HTERT RPE-1 (cell line): ENCODE results near the gene KCNK13.
"Not testable (repeated sequence)": the region's sequence is repeated elsewhere in the genome, so short reads cannot be mapped to it uniquely, and the experiment has no call there.

Source experiments
- in situ Hi-C: fragments of 300-500 bp; cut with MboI; formaldehyde crosslinking; loops from 4 replicates; pipeline ENCODE4 v1.14.3; 2020; ENCODE audit warnings: low sequenced_read_pairs

The KCNK13 gene

DNA sequence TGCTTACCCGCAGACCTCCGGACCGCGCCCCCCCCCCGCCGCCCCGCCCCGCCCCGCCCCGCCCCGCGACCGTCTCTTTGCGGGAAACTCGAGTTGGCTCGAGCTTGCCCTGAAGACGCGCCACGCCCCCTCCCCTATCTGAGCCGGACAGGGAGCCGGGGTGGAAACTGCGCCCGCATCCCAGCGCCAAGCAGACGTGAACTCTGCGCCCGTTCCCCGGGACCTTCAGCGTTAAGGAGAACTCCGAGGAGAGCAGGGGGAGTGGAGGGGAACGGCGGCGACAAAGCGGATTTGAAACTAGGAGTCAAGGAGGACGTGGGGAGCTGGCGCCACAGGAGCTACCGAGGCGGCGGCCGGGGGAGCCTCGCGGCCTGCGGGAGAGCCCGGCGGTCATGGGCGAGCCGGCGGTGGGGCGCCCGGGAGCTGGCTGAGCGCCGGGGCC, at the start of gene KCNK13:
TSS of gene KCNK13 (plus strand) at position 310 of the 442 bp plus-strand sequence. CDS start 212 bp downstream, outside the sequence.
- in situ Hi-C loops = no loop called here

GRCh38 chr14:90017371-90017770, 44.4 kb upstream of the KCNK13 start:
- in situ Hi-C loops = no loop called here

- in situ Hi-C loops = no loop called here
Measured at GRCh38 chr14:90019824-90020523, 41.8 kb upstream of the KCNK13 start.

DNA sequence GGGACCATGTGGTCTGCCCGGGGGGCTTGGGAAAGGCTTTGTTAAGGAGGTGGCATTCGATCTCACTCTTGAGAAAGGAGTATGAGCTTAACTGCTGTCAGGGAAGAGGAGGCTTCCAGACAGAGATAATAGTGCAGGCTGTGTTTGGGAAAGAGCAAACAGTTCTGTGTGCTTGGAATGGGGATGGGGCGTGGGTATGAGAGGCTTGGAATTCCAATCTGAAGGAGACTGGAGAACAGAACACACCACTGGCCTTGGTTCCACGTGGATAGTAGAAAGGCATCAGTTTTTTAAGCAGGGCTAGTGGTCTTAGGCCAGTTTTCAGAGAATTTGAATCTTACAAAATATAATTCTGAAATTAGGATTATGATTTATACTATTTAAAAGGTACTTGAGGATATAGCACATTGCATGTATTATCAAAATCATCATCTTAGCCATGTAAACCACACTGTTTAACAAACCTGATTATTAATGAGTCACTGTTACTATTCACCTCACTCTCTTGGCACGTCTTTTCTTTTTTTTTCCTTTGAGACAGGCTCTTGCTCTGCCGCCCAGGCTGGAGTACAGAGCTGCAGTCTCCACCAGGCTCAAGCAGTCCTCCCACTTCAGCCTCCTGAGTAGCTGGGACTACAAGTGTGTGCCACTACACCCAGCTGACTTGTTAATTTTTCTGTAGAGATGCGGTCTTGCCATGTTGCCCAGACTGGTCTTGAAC, 38.5 kb upstream of the KCNK13 start:
- in situ Hi-C loops = no loop called here

DNA sequence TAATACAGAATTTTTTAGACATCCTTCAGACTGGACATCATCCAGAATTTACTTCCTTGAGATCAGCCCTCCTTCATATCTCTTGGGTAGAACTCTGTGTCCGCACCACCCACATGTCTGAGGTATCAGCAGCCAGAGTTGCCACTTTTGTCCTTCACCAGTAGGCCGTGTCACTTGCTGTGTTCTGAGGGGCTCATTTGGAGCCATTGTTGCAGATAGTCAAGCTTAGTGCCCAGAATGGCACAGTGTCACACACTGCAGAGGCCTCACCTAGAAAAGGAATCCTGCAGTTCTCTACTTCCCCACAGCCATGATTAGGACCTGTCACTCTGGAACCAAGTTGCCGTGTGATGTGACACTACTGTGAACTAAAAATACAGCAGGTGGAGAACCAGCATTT, 36.9 kb upstream of the KCNK13 start:
- in situ Hi-C loops = no loop called here

DNA sequence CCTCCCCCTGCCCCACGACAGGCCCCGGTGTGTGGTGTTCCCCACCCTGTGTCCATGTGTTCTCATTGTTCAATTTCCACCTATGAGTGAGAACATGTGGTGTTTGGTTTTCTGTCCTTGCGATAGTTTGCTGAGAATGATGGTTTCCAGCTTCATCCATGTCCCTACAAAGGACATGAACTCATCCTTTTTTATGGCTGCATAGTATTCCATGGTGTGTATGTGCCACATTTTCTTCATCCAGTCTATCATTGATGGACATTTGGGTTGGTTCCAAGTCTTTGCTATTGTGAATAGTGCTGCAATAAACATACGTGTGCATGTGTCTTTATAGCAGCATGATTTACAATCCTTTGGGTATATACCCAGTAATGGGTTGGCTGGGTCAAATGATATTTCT, 35.2 kb upstream of the KCNK13 start:
- in situ Hi-C loops = not testable (repeated sequence)

DNA sequence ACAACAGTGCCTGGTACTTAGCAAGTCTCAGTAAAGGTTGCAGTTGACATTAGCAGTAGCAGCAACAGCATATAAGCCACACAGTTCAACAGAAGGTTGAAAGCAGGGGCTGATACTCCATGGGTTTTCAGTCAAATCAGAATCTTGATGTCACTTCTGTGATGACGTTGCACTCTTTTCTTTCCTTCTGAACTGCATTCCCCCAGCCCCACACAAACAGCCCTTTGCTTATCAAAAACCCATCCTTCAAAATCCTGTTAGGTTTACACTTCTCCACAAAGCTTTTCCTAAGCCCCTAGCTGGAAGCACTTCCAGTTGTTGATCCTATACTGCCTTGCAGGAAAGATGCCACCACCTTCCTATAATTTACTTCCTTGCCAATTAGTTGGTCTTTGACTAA, 34.0 kb upstream of the KCNK13 start:
- in situ Hi-C loops = no loop called here

- in situ Hi-C loops = no loop called here
Measured at GRCh38 chr14:90034156-90034555, 27.6 kb upstream of the KCNK13 start.

GRCh38 chr14:90034835-90035525, 26.8 kb upstream of the KCNK13 start:
- in situ Hi-C loops = no loop called here

DNA sequence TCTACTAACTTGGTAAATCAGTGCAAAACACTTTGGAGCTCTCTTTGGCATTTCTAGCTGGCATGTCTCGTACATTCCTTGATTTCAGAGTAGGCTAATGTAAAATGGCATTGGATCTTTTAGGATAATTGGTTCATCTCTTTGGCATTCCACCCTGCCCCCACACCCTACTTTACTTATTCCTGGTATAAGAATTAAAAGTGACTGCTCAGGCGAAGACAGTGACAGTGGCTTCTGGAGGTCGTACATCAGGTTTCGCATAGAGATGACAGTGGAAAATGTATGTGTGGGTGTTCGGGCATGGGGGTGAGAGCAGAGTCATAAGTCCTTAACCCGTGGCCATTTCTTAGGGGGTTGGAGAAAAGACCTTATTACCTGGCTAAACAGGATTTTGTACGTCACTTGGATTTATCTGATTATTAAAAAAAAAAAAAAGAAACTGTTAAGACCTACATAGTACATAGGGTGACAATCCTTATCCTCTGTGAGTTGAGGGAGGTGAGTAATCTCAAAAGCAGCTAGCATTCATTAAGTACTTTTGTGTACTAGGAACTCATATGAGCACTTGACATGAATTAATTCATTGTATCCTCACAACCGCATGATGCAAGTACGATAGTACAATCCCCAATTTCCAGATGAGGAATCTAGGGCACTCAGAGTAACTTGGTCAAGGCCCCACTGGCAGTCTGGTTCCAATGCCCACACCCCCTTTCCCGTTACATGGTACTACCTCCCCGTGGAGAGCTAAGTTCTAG, 22.4 kb upstream of the KCNK13 start:
- in situ Hi-C loops = no loop called here

DNA sequence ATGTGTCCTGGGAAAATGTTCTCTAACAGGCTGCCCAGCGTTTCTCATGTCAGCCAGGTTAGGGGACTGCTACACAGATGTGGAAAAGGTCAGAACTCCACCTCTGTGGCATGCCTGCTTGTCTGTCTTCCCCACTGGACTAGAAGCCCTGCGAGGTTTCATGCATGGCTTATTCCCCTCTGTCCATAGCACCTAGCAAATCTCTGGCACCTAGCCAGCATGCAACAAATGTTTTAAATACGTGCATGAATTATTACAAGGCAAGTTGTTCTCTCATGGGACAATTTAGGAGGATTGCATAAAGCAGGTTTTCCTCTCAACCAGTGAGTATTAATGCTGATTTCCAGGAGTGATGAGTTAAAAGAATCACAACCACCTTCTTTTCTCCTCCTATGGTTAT, 21.4 kb upstream of the KCNK13 start:
- in situ Hi-C loops = no loop called here

GRCh38 chr14:90042496-90043252, 19.1 kb upstream of the KCNK13 start:
- in situ Hi-C loops = no loop called here

- in situ Hi-C loops = no loop called here
Measured at GRCh38 chr14:90045616-90046015, 16.2 kb upstream of the KCNK13 start.

DNA sequence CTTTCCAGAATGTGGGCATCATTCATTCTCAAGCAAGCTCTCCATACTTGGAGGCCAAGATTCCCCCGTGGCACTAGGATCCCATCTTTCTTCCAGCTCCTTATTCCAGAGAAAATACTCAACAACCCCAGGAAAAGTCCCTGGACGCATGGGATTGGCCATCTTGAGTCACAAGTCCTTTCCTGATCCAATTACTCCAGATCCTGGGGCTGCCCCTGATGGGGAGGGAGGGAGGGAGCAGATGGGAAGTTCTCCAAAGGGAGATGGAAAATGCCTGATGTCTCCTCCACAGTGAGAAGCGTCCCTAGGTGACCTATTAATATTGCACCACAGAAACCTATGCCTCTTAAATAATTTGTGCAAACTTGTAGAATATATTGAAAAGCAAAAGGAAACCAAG, 12.4 kb upstream of the KCNK13 start:
- in situ Hi-C loops = no loop called here

DNA sequence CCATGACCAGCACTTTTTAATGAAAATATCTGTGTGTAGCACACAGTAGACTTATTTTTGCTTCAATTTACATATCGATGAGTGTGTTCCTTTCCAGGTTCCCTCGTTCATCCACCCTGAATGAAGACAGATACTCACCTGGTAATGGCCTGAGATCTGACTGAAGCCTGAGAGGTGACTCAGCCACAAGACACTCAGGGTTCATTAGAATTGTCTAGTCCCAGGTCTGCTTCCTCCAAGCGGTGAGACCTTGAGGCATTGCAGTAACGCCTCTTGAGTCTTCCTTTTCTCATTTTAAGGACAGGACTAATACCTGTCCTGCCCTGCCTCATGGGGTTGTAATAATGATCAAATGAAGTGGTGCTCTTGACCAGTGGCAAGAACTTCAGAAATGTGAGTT, 11.5 kb upstream of the KCNK13 start:
- in situ Hi-C loops = no loop called here

DNA sequence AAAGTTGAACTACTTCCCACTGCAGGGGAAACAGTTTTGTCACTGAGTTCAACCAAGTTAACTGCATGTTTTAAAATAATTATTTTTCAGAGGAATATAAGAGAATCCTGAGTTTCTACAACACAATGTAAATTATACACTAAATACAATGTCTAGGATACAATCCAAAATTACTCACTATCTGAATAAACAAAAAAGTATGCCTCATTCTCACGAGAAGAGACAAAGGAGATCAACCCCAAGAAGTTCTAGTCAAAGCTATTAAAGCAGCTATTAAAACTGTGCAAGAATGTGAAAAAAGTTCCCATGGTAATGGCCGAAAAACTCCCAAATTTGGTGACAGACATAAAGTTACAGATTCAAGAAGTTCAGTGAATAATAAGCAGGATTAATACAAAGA, 8.8 kb upstream of the KCNK13 start:
- in situ Hi-C loops = no loop called here

- in situ Hi-C loops = no loop called here
Measured at GRCh38 chr14:90054803-90055202, 7.0 kb upstream of the KCNK13 start.

DNA sequence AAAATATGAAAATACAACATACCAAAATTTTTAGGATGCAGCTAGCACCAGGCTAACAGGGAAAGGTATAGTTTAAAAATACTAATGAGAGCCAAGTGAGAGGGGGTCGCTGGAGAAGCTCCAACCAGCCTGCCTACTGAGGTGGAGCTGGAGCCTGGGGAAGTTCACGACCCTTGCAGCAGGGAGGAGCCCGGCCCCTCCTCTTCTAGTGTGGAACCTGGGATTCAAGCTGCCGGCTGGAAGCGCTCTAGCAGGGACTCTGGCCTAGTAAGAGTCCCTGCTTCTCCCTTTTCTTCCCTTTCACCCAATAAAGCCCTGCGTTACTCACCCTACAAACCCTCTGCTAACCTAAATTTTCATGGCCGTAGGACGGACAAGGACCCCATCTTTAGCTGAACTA, 5.0 kb upstream of the KCNK13 start:
- in situ Hi-C loops = no loop called here

DNA sequence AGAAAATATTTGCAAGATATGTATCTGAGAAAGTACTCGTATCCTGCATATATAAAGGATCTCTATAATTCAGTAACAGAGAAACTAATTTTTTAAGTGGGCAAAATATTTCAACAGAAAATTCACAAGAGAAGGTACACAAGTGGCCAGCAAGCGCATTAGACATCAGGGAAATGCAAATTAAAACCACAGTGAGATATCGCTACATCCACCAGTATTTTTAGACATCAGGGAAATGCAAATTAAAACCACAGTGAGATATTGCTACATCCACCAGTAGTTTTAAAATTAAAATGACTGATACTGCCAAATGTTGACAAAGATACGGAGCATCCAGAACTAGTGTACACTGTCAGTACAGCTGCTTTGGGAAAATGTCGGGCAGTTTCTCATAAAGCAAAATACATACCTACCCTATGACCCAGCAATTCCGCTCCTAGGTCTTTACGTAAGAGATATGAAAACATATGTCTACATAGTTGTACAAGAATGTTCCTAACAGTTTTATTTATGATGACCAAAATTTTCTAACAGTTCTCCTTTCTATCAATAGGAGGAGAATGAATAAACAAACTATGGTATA, 2.8 kb upstream of the KCNK13 start:
- in situ Hi-C loops = no loop called here

- in situ Hi-C loops = no loop called here
Measured at GRCh38 chr14:90060312-90060964, 1.4 kb upstream of the KCNK13 start.
